ENCODE measurements around the gene PDZD2. TPM values are rescaled to one million over a fixed set of nuclear protein-coding genes. Genes with fewer than 3 reads are reported as not detected.
A peak's percentile ranks its signal among the peaks of the same experiment; 100 is the strongest.

Gene PDZD2
- total RNA-seq, 2 donors from 2014 or later, result 10.3 to 59.5 TPM

DNA sequence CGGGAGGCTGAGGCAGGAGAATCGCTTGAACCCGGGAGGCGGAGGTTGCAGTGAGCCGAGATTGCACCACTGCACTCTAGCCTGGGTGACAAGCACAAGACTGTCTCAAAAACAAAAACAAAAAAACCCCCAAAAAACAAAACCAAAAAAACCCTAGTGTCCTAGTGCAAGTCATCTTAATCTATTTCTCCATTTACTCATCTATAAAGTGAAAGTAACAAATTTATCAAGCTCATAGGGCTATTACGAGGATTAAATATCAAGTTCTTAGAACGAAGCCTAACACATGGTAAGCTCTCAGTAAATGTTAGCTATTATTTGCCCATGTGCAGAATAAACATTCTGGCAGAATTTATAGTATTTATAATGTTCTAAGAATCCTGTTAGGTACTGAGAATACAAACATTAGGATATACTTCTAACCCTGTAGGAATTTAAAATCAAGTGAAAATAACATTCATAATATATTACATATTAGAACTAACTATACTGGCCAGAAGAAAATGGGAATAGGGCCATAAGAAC, 490.2 kb downstream of the PDZD2 start:
- H3K4me1 ChIP-seq (replicated peaks), result no peaks in the 10 kb centered on the region
- peak overlapping the region; percentile 56 to 80 for H3K27ac ChIP-seq
- intact Hi-C loops (cut with DNase I), result no loop called here
- H3K9me3 ChIP-seq, result no peaks in the 10 kb centered on the region
- TF ChIP-seq POLR2AphosphoS5 (IDR thresholded peaks at IDR 0.05), result peak; percentile 47
- TF ChIP-seq, protein P1, sequence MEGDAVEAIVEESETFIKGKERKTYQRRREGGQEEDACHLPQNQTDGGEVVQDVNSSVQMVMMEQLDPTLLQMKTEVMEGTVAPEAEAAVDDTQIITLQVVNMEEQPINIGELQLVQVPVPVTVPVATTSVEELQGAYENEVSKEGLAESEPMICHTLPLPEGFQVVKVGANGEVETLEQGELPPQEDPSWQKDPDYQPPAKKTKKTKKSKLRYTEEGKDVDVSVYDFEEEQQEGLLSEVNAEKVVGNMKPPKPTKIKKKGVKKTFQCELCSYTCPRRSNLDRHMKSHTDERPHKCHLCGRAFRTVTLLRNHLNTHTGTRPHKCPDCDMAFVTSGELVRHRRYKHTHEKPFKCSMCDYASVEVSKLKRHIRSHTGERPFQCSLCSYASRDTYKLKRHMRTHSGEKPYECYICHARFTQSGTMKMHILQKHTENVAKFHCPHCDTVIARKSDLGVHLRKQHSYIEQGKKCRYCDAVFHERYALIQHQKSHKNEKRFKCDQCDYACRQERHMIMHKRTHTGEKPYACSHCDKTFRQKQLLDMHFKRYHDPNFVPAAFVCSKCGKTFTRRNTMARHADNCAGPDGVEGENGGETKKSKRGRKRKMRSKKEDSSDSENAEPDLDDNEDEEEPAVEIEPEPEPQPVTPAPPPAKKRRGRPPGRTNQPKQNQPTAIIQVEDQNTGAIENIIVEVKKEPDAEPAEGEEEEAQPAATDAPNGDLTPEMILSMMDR (IDR thresholded peaks at IDR 0.05), result no peak
- H3K36me3 ChIP-seq, result peaks cover 0 to 7% of the 10 kb centered on the region in 2 donors
- H3K27me3 ChIP-seq (replicated peaks; ENCODE audit: insufficient read depth), result no peaks in the 10 kb centered on the region
- no peak for DNase-seq (ENCODE audit: low spot score)
- H3K4me3 ChIP-seq, result peak overlapping the region in 1 of 2 donors; percentile 5
- WGBS, result 70% methylated on average over 7 of the region's 7 CpGs

DNA sequence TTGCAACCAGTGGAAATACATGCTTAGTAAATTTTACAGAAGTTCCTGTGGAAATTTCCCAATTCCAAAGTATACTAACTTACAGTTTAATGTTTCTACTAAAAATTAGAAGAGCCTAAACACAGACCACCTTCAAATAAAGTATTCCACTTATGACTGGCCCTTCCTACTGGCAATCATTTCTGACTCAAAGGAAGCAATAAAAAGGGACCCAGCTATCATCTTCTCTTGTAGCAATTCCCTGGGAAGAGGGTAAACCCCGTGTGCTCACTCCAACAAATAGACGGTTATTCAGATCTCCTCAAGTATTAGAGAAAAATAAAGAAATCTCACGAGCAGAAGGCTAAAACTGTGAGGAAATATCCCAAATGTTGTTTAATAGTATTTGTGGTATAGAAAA, 491.9 kb downstream of the PDZD2 start:
- DNase-seq (ENCODE audit: low spot score), result no peak
- Histone ChIP-seq H3K4me3 (no peak overlapping the region), H3K36me3 (peaks cover 0 to 4% of the 10 kb centered on the region in 2 donors), H3K27me3 (replicated peaks; ENCODE audit: insufficient read depth) (no peaks in the 10 kb centered on the region), H3K4me1 (replicated peaks) (no peaks in the 10 kb centered on the region), H3K9me3 (no peaks in the 10 kb centered on the region), H3K27ac (peak overlapping the region; percentile 33 to 80)
- WGBS, result 76% methylated on average over 3 of the region's 3 CpGs
- intact Hi-C loops (cut with DNase I), result no loop called here
- TF ChIP-seq POLR2AphosphoS5 (IDR thresholded peaks at IDR 0.05), result no peak
- TF ChIP-seq, protein P1 (IDR thresholded peaks at IDR 0.05), result no peak

DNA sequence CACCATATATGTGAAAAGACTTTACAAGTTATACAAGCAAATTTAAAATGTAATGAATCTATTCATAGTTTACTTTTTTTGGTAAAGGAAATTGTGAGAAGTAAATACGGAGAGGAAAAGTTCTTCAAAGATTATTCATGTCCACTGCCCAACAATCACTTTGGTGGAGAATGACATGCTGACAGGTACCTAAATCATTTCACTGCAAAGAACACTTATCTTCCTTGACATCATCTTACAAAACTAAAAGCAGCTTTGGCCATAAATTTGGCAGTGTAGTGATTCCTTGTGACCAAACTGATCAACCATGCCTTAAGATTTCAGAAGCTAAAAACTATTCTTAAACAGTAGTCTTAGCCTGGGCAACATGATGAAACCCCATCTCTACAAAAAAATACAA, 492.7 kb downstream of the PDZD2 start:
- intact Hi-C loops (cut with DNase I), result no loop called here
- Histone ChIP-seq H3K27me3 (replicated peaks; ENCODE audit: insufficient read depth) (no peaks in the 10 kb centered on the region), H3K36me3 (no peaks in the 10 kb centered on the region), H3K4me1 (replicated peaks) (no peaks in the 10 kb centered on the region), H3K27ac (peak overlapping the region in 1 of 2 donors; percentile 22), H3K9me3 (no peaks in the 10 kb centered on the region), H3K4me3 (no peak overlapping the region)
- no peak for TF ChIP-seq POLR2AphosphoS5 (IDR thresholded peaks at IDR 0.05)
- no peak for TF ChIP-seq POLR2A (IDR thresholded peaks at IDR 0.05)
- TF ChIP-seq, protein P1 (IDR thresholded peaks at IDR 0.05), result no peak
- WGBS, result 85% methylated on average over 1 of the region's 1 CpG
- no peak for DNase-seq (ENCODE audit: low spot score)

DNA sequence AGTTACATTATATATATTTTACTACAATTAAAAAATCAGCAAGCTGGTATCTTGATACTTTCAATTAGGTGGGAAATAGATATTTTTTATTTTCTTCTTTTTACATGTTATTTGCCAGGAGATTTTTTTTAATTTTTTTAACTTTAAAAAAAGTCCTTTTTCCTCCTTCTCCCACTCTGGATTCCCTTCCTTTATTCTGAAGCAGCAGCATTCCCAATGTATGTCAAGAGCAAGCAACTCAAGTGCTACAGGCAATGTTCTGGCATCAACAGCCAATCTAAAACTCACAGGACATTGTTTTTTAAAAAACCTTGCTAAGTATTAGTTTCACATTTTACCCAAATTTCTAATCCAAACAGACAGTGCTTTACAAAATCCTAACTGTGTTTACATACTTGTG, 493.8 kb downstream of the PDZD2 start:
- no peaks in the 10 kb centered on the region for H3K36me3 ChIP-seq
- intact Hi-C loops (cut with DNase I), result no loop called here
- no peak overlapping the region for H3K27ac ChIP-seq
- H3K4me1 ChIP-seq (replicated peaks), result no peaks in the 10 kb centered on the region
- H3K4me3 ChIP-seq, result no peak overlapping the region
- TF ChIP-seq, protein P1 (IDR thresholded peaks at IDR 0.05), result no peak
- TF ChIP-seq POLR2A (IDR thresholded peaks at IDR 0.05) (no peak), POLR2AphosphoS5 (IDR thresholded peaks at IDR 0.05) (no peak)
- no peaks in the 10 kb centered on the region for H3K27me3 ChIP-seq (replicated peaks; ENCODE audit: insufficient read depth)
- no peaks in the 10 kb centered on the region for H3K9me3 ChIP-seq
- DNase-seq (ENCODE audit: low spot score), result no peak

DNA sequence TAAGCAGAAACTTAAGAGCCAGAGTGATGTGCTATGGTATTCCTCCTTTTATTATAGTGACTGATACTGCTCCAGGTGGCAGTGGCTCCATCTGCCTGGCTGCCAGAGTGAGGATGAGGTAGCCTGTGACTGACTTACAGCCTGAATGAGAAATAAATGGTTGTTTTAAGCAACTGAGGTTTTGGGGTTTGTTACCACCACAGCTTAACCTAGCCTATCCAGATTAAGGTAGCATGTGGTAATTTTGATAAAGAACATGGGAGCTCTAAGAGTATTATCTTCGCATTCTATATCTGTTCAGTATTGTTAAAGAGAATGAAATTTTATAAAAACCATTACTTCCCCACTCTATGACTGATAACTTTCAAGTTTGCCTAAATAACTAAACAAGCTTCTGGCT, 496.2 kb downstream of the PDZD2 start:
- Histone ChIP-seq H3K27ac (peak overlapping the region in 1 of 2 donors; percentile 13), H3K4me1 (replicated peaks) (no peaks in the 10 kb centered on the region), H3K4me3 (no peak overlapping the region), H3K36me3 (no peaks in the 10 kb centered on the region), H3K9me3 (no peaks in the 10 kb centered on the region), H3K27me3 (replicated peaks; ENCODE audit: insufficient read depth) (no peaks in the 10 kb centered on the region)
- 95% methylated on average over 1 of the region's 1 CpG for WGBS
- no peak for DNase-seq (ENCODE audit: low spot score)
- intact Hi-C loops (cut with DNase I), result no loop called here
- TF ChIP-seq, protein P1 (IDR thresholded peaks at IDR 0.05), result no peak
- TF ChIP-seq POLR2A (IDR thresholded peaks at IDR 0.05) (no peak), POLR2AphosphoS5 (IDR thresholded peaks at IDR 0.05) (no peak)

Data from prostate gland (tissue), 2 donors.